Stomach (tissue), 9 donors: ENCODE results near the gene MYOZ3. TPM values are rescaled to one million over a fixed set of nuclear protein-coding genes. Genes with fewer than 3 reads are reported as not detected.

Experiments
- DNase-seq, 2 donors: peaks; one replicate each; pipeline versions ENCODE4 v3.0.0 to v3.0.0-alpha.2; 2013 to 2019
- H3K27ac ChIP-seq, 5 donors: fragments of 200-600 bp in 4 of 5; sonication (generic) in 4 of 5; one replicate each; pipeline ENCODE4 v1.5.1; 2013 to 2019; ENCODE audit warnings: mild to moderate bottlenecking in 1 of 5, moderate library complexity in 1 of 5
- H3K27me3 ChIP-seq, 3 donors: fragments of 200-600 bp; sonication (generic); one replicate each; pipeline ENCODE4 v1.5.1; 2017 to 2019; ENCODE audit warnings: mixed run types in 1 of 3
- H3K36me3 ChIP-seq, 4 donors: fragments of 200-600 bp; sonication (generic); 1 replicate in 3 of 4; 2 replicates in 1 of 4; pipeline ENCODE4 v1.5.1; 2016 to 2019
- H3K4me1 ChIP-seq, 4 donors: fragments of 200-600 bp; sonication (generic); one replicate each; pipeline ENCODE4 v1.5.1; 2016 to 2019
- H3K4me3 ChIP-seq, 4 donors: fragments of 200-600 bp; sonication (generic) in 3 of 4; one replicate each; pipeline ENCODE4 v1.5.1; 2016 to 2019; ENCODE audit warnings: mild to moderate bottlenecking in 1 of 4
- H3K9me3 ChIP-seq, 4 donors: fragments of 200-600 bp; sonication (generic); one replicate each; pipeline ENCODE4 v1.5.1; 2016 to 2019
- CTCF ChIP-seq, 7 experiments: fragments of 450-650 bp in 4 of 7; fragments of 200-600 bp in 3 of 7; sonication (generic) in 3 of 7; IDR thresholded peaks; one replicate each; pipeline ENCODE4 v1.5.1; 2016 to 2019; ENCODE audit warnings: antibody characterized with exemption in 7 of 7, control low read depth in 2 of 7, mild to moderate bottlenecking in 1 of 7
- EP300 ChIP-seq: sonication (generic); formaldehyde crosslinking; IDR thresholded peaks from one replicate; pipeline ENCODE4 v1.6.1; 2017; ENCODE audit warnings: antibody characterized with exemption
- POLR2A ChIP-seq, 4 donors: fragments of 450-650 bp; IDR thresholded peaks; one replicate each; pipeline ENCODE4 v1.6.1; 2016; ENCODE audit warnings: antibody characterized with exemption in 4 of 4, control low read depth in 2 of 4, mild to moderate bottlenecking in 1 of 4, moderate library complexity in 1 of 4
- POLR2AphosphoS5 ChIP-seq, 3 donors: sonication (generic); formaldehyde crosslinking; IDR thresholded peaks; one replicate each; pipeline ENCODE4 v1.6.1; 2016; ENCODE audit warnings: antibody characterized with exemption in 3 of 3
- WGBS, 5 donors: extraction: QIAGEN DNeasy Blood & Tissue Kit in 3 of 5; methylation state at CpG; one replicate each; pipeline versions ENCODE4 v1.1.5 to v1.1.7; 2013 to 2018; 5-methylcytosine and 5-hydroxymethylcytosine counted together
- intact Hi-C: fragments of 100-400 bp; cut with DNase I; formaldehyde crosslinking; loops from one replicate; pipeline ENCODE4 v1.15.1; 2023; ENCODE audit warnings: low total_unique reads
- polyA plus RNA-seq, 3 donors: library from polyadenylated mRNA; stranded (reverse); fragments of 200-250 nt; gene quantifications; one replicate each; pipeline ENCODE4 v1.2.3, GENCODE V29; 2013
- total RNA-seq, 5 donors: library from RNA; depleted of rRNA; stranded (reverse); fragments of >200 nt; gene quantifications; one replicate each; pipeline versions ENCODE4 v1.1.0 to v1.2.3, GENCODE V29; 2014 to 2016
- donor health status: healthy with polysubstance abuse.
- donor health status: Bipolar disorder and iron deficiency.
- donor health status: healthy.

The MYOZ3 gene
- total and polyA plus RNA-seq, 8 donors = 0.23 to 1.8 (median 0.52) TPM; not detected in 4

GRCh38 chr5:150636391-150637244, 24.4 kb upstream of the MYOZ3 start:
- intact Hi-C loops = no loop called here
- Histone ChIP-seq H3K27ac (peak overlapping the region; percentile 48 to 90 (median 86)), H3K4me3 (no peak overlapping the region), H3K9me3 (no peaks in the 10 kb centered on the region), H3K27me3 (no peaks in the 10 kb centered on the region), H3K4me1 (peaks cover 53 to 90% (median 75%) of the 10 kb centered on the region in 4 donors), H3K36me3 (no peaks in the 10 kb centered on the region)
- DNase-seq = peak; percentile 79 to 86
- 59 to 71% (median 67%) methylated on average over 6 of the region's 6 CpGs for WGBS, 5 donors
- TF ChIP-seq POLR2AphosphoS5 (IDR thresholded peaks at IDR 0.05) = peak in 1 of 3 donors; percentile 27
- TF ChIP-seq POLR2A (IDR thresholded peaks at IDR 0.05) = no peak

GRCh38 chr5:150637245-150638052, 23.6 kb upstream of the MYOZ3 start:
- no peaks in the 10 kb centered on the region for H3K27me3 ChIP-seq
- intact Hi-C loops = no loop called here
- no peaks in the 10 kb centered on the region for H3K9me3 ChIP-seq
- peak; percentile 63 to 87 for DNase-seq
- H3K36me3 ChIP-seq = no peaks in the 10 kb centered on the region
- H3K27ac ChIP-seq = peak overlapping the region; percentile 71 to 90 (median 86)
- H3K4me1 ChIP-seq = peaks cover 62 to 91% (median 80%) of the 10 kb centered on the region in 4 donors
- WGBS, 5 donors = 14 to 29% (median 20%) methylated on average over 21 of the region's 21 CpGs
- H3K4me3 ChIP-seq = no peak overlapping the region
- TF ChIP-seq CTCF (IDR thresholded peaks at IDR 0.05) = no peak
- no peak for TF ChIP-seq POLR2A (IDR thresholded peaks at IDR 0.05)
- TF ChIP-seq POLR2AphosphoS5 (IDR thresholded peaks at IDR 0.05) = peak in 1 of 3 donors; percentile 61
- no peak for TF ChIP-seq EP300

- Histone ChIP-seq H3K4me1 (peaks cover 68 to 91% (median 83%) of the 10 kb centered on the region in 4 donors), H3K4me3 (no peak overlapping the region), H3K36me3 (no peaks in the 10 kb centered on the region), H3K27me3 (no peaks in the 10 kb centered on the region), H3K27ac (peak overlapping the region; percentile 71 to 90 (median 86)), H3K9me3 (no peaks in the 10 kb centered on the region)
- intact Hi-C loops = no loop called here
- TF ChIP-seq CTCF (IDR thresholded peaks at IDR 0.05) (no peak), POLR2AphosphoS5 (IDR thresholded peaks at IDR 0.05) (no peak), POLR2A (IDR thresholded peaks at IDR 0.05) (no peak), EP300 (no peak)
- 24 to 35% (median 30%) methylated on average over 1 of the region's 1 CpG for WGBS, 5 donors
- no peak for DNase-seq
Measured at GRCh38 chr5:150638053-150638444, 23.0 kb upstream of the MYOZ3 start.

GRCh38 chr5:150638488-150639376, 22.3 kb upstream of the MYOZ3 start:
- Histone ChIP-seq H3K4me1 (peaks cover 75 to 92% (median 88%) of the 10 kb centered on the region in 4 donors), H3K27ac (peak overlapping the region; percentile 43 to 90 (median 86)), H3K4me3 (no peak overlapping the region), H3K36me3 (no peaks in the 10 kb centered on the region), H3K27me3 (no peaks in the 10 kb centered on the region), H3K9me3 (no peaks in the 10 kb centered on the region)
- intact Hi-C loops = no loop called here
- DNase-seq = no peak
- TF ChIP-seq EP300 = no peak
- TF ChIP-seq CTCF (IDR thresholded peaks at IDR 0.05) = no peak
- TF ChIP-seq POLR2AphosphoS5 (IDR thresholded peaks at IDR 0.05) = no peak
- no peak for TF ChIP-seq POLR2A (IDR thresholded peaks at IDR 0.05)
- 56 to 64% (median 63%) methylated on average over 6 of the region's 6 CpGs for WGBS, 5 donors
